Naive thymus-derived CD4-positive, alpha-beta T cell (primary cell): ENCODE measurements around the gene PNMA8B. TPM values are rescaled to one million over a fixed set of nuclear protein-coding genes. Genes with fewer than 3 reads are reported as not detected.

Experiments used
- ATAC-seq: fragments of 150-1000 bp; cut with Tn5 transposase; 2 replicates; pipeline ENCODE4 v1.10.0; 2021; ENCODE audit warnings: mild to moderate bottlenecking, moderate library complexity
- CTCF ChIA-PET: fragments of 350-600 bp; sonication (Branson Sonifier 250); formaldehyde crosslinking; loops from one replicate; lab custom pipeline; 2021; ENCODE audit warnings: antibody characterized with exemption; lab: Charles Lee
- POLR2A ChIA-PET: fragments of 350-600 bp; sonication (Branson Sonifier 250); formaldehyde crosslinking; loops from one replicate; lab custom pipeline; 2021; ENCODE audit warnings: antibody characterized with exemption, inconsistent platforms; lab: Charles Lee
- DNase-seq, 9 donors: peaks; one replicate each; pipeline versions ENCODE4 v3.0.0 to v3.0.0-alpha.2; 2020 to 2022; ENCODE audit warnings: mixed read lengths in 1 of 9
- H3K27ac ChIP-seq: one replicate; pipeline ENCODE4 v1.7.0; 2013; ENCODE audit warnings: mild to moderate bottlenecking, low read depth, low read length, moderate library complexity
- H3K27me3 ChIP-seq, 2 donors: one replicate each; pipeline ENCODE4 v1.7.0; 2013; ENCODE audit warnings: low read length in 2 of 2, mild to moderate bottlenecking in 2 of 2, moderate library complexity in 2 of 2; ENCODE audit not compliant: control insufficient read depth in 2 of 2, insufficient read depth in 2 of 2
- H3K36me3 ChIP-seq, 3 experiments: 1 replicate in 2 of 3; 2 replicates in 1 of 3; pipeline ENCODE4 v1.7.0; 2013; ENCODE audit warnings: low read length in 3 of 3, mild to moderate bottlenecking in 3 of 3, moderate library complexity in 1 of 3; ENCODE audit not compliant: insufficient read depth in 3 of 3, control insufficient read depth in 2 of 3
- H3K4me1 ChIP-seq, 2 donors: one replicate each; pipeline ENCODE4 v1.7.0; 2013; ENCODE audit warnings: low read length in 2 of 2, mild to moderate bottlenecking in 2 of 2, moderate library complexity in 1 of 2; ENCODE audit not compliant: control insufficient read depth in 2 of 2, insufficient read depth in 2 of 2
- H3K4me3 ChIP-seq: 2 replicates; pipeline ENCODE4 v1.7.0; 2013; ENCODE audit warnings: mild to moderate bottlenecking, low read length
- H3K9me3 ChIP-seq, 3 experiments: 1 replicate in 2 of 3; 2 replicates in 1 of 3; pipeline ENCODE4 v1.7.0; 2013; ENCODE audit warnings: low read length in 3 of 3; ENCODE audit not compliant: control insufficient read depth in 2 of 3
- H3K27ac Mint-ChIP-seq, 9 donors: one replicate each; pipeline ENCODE4 v1.8.0; 2020 to 2022; ENCODE audit warnings: mixed read lengths in 9 of 9, mild to moderate bottlenecking in 8 of 9, moderate library complexity in 5 of 9, inconsistent platforms in 2 of 9
- H3K27me3 Mint-ChIP-seq, 5 donors: one replicate each; pipeline ENCODE4 v1.8.0; 2021 to 2022; ENCODE audit warnings: mixed read lengths in 5 of 5, mild to moderate bottlenecking in 1 of 5
- H3K36me3 Mint-ChIP-seq, 5 donors: one replicate each; pipeline ENCODE4 v1.8.0; 2020 to 2022; ENCODE audit warnings: mixed read lengths in 5 of 5, mild to moderate bottlenecking in 3 of 5, inconsistent platforms in 1 of 5
- H3K4me1 Mint-ChIP-seq, 7 donors: one replicate each; pipeline ENCODE4 v1.8.0; 2020 to 2022; ENCODE audit warnings: mixed read lengths in 7 of 7, mild to moderate bottlenecking in 3 of 7, inconsistent platforms in 1 of 7
- H3K4me3 Mint-ChIP-seq, 10 donors: one replicate each; pipeline ENCODE4 v1.8.0; 2020 to 2022; ENCODE audit warnings: mild to moderate bottlenecking in 10 of 10, mixed read lengths in 10 of 10, moderate library complexity in 6 of 10, inconsistent platforms in 2 of 10
- H3K9me3 Mint-ChIP-seq, 11 donors: one replicate each; pipeline ENCODE4 v1.8.0; 2020 to 2022; ENCODE audit warnings: mixed read lengths in 11 of 11, mild to moderate bottlenecking in 4 of 11, inconsistent platforms in 1 of 11, moderate library complexity in 1 of 11
- intact Hi-C, 2 donors: fragments of 100-400 bp; cut with micrococcal nuclease; formaldehyde crosslinking; loops; one replicate each; pipeline ENCODE4 v1.15.1; 2023
- polyA plus RNA-seq, 2 donors: library from polyadenylated mRNA; unstranded; fragments of 300-500 nt; fragmentation: Illumina TruSeq; gene quantifications; one replicate each; pipeline ENCODE4 v1.2.3, GENCODE V29; 2021
- total RNA-seq, 6 experiments: library from RNA in 5 of 6; stranded (reverse) in 5 of 6; gene quantifications; 1 replicate in 5 of 6; 2 replicates in 1 of 6; pipeline ENCODE4 v1.2.3 and lab custom pipeline; 2021 to 2026

The PNMA8B gene
- total and polyA plus RNA-seq, 7 experiments from 2014 or later, result 0.24 to 2.3 (median 1.4) TPM; not detected in 1

DNA sequence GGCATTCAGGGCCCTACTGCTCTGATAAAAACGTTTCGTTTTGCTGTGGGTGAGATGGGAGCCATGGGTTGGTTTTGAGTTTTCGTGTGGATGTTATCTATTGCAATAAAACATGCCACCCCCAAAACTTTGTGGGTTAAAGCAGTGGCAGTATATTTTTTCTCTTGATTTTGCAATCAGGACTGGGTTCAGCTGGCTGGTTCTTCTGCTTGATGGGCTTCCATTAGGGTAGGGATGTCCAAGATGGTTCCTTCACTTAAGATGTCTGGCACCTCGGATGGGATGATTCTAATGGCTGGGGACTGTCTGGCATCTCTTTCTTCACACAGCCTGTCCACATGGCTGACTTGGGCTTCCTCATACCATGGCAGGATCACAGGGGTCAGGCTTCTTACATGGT is 15.6 kb upstream of the PNMA8B start:
- no peak for ATAC-seq
- no peak overlapping the region for H3K4me3 Mint-ChIP-seq
- H3K4me3 ChIP-seq, result no peak overlapping the region
- intact Hi-C loops, result no loop called here
- H3K27ac Mint-ChIP-seq, result no peak overlapping the region
- peaks cover 0 to 5% (median 0%) of the 10 kb centered on the region in 11 donors for H3K9me3 Mint-ChIP-seq
- peaks cover 0 to 44% (median 18%) of the 10 kb centered on the region in 5 donors for H3K27me3 Mint-ChIP-seq
- H3K4me1 Mint-ChIP-seq, result peaks cover 8 to 20% (median 14%) of the 10 kb centered on the region in 7 donors
- peaks cover 5 to 20% of the 10 kb centered on the region in 2 donors for H3K4me1 ChIP-seq
- CTCF ChIA-PET, result interaction anchor here (0.6 to 16.0 kb wide), 10 partner anchors 9 to 117 kb away, joined by 3 to 241 read pairs (median 5); no protein-coding TSS in a partner anchor
- H3K9me3 ChIP-seq, result no peaks in the 10 kb centered on the region
- DNase-seq, result no peak
- H3K27ac ChIP-seq, result no peak overlapping the region
- H3K27me3 ChIP-seq, result no peaks in the 10 kb centered on the region
- POLR2A ChIA-PET, result interaction anchor here (0.6 to 1.1 kb wide), 2 partner anchors 9 to 1299 kb away, joined by 3 read pairs; no protein-coding TSS in a partner anchor
- H3K36me3 ChIP-seq, result no peaks in the 10 kb centered on the region
- no peaks in the 10 kb centered on the region for H3K36me3 Mint-ChIP-seq

GRCh38 chr19:46508206-46508605 is 12.5 kb upstream of the PNMA8B start:
- Histone ChIP-seq H3K36me3 (no peaks in the 10 kb centered on the region), H3K27ac (no peak overlapping the region), H3K27me3 (no peaks in the 10 kb centered on the region), H3K4me3 (no peak overlapping the region), H3K9me3 (no peaks in the 10 kb centered on the region), H3K4me1 (peaks cover 0 to under 1% of the 10 kb centered on the region in 2 donors)
- Mint-ChIP-seq H3K27ac (peak overlapping the region in 1 of 9 donors; percentile 7), H3K4me1 (peaks cover 0 to under 1% (median 0%) of the 10 kb centered on the region in 7 donors), H3K4me3 (no peak overlapping the region), H3K27me3 (peaks cover 0 to 44% (median 10%) of the 10 kb centered on the region in 5 donors), H3K9me3 (peaks cover 0 to 5% (median 0%) of the 10 kb centered on the region in 11 donors), H3K36me3 (no peaks in the 10 kb centered on the region)
- POLR2A ChIA-PET, result interaction anchor here (1.1 kb wide), 1 partner anchor 9 kb away, joined by 3 read pairs; no protein-coding TSS in a partner anchor
- CTCF ChIA-PET, result interaction anchor here (0.7 kb wide), 1 partner anchor 92 kb away, joined by 3 read pairs; no protein-coding TSS in a partner anchor
- intact Hi-C loops, result no loop called here
- no peak for ATAC-seq
- DNase-seq, result no peak

DNA sequence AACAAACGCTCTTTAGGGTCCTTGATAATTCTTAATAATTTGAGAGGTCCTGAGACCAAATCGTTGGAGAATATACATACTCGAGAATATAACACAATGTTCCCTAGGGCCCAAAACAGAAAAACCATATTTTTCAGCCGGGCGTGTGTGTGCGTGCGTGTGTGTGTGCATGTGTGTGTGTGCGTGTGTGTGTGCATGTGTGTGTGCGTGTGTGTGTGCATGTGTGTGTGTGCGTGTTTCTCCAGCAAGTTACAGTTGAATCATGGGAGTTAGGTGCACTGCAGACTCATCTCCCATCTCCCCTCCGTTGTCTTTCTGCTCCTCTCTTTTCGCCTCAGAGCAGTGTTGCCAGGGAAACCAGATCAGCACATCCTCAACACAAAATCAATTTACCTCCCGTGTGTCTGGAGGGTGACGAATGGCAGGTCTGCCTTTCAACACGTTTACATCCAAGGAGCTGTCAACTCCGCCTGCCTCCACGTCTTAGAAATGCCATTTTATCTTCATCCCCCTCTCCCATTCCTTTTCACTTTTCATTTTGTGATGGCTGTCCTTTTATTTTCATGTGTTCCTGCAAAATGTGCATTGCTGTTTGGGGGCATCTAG is 8.3 kb upstream of the PNMA8B start:
- no peak overlapping the region for H3K4me3 ChIP-seq
- H3K27me3 ChIP-seq, result no peaks in the 10 kb centered on the region
- H3K27ac ChIP-seq, result no peak overlapping the region
- Mint-ChIP-seq H3K27me3 (peaks cover 7 to 45% (median 14%) of the 10 kb centered on the region in 5 donors), H3K27ac (peak overlapping the region in 2 of 9 donors; percentile 1 to 52), H3K4me1 (peaks cover 0 to 3% (median 1%) of the 10 kb centered on the region in 7 donors), H3K4me3 (no peak overlapping the region), H3K9me3 (no peaks in the 10 kb centered on the region), H3K36me3 (no peaks in the 10 kb centered on the region)
- DNase-seq (no peak), ATAC-seq (no peak)
- H3K9me3 ChIP-seq, result no peaks in the 10 kb centered on the region
- intact Hi-C loops, result no loop called here
- no peaks in the 10 kb centered on the region for H3K36me3 ChIP-seq
- H3K4me1 ChIP-seq, result no peaks in the 10 kb centered on the region
- ChIA-PET POLR2A (no interaction called here), CTCF (interaction anchor here (1.2 kb wide), 1 partner anchor 17 kb away, joined by 3 read pairs; no protein-coding TSS in a partner anchor)

DNA sequence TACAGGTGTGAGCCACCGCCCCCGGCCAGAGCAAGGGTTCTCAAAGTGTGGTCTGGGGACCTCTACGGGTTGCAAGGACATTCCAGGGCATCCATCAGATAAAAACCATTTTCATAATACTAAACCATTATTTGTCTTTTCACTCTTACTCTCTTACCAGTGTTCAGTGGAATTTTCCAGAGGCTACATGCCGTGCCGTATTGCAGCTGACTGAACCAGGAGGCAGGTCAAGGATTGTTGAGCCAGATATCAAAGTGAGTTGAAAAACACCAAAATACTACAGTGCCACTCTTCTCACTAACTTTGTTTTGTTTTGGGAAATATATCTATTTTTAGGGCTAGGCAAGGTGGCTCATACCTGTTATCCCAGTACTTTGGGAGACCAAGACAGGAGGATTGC is 7.2 kb upstream of the PNMA8B start:
- ChIA-PET CTCF (interaction anchor here (1.2 kb wide), 1 partner anchor 9 kb away, joined by 3 read pairs; no protein-coding TSS in a partner anchor), POLR2A (no interaction called here)
- Mint-ChIP-seq H3K9me3 (no peaks in the 10 kb centered on the region), H3K27ac (no peak overlapping the region), H3K27me3 (peaks cover 9 to 47% (median 16%) of the 10 kb centered on the region in 5 donors), H3K4me3 (no peak overlapping the region), H3K4me1 (peaks cover 0 to 5% (median 2%) of the 10 kb centered on the region in 7 donors), H3K36me3 (no peaks in the 10 kb centered on the region)
- no peaks in the 10 kb centered on the region for H3K4me1 ChIP-seq
- H3K36me3 ChIP-seq, result no peaks in the 10 kb centered on the region
- intact Hi-C loops, result no loop called here
- no peak overlapping the region for H3K4me3 ChIP-seq
- H3K27ac ChIP-seq, result no peak overlapping the region
- ATAC-seq, result no peak
- no peak for DNase-seq
- H3K27me3 ChIP-seq, result no peaks in the 10 kb centered on the region
- H3K9me3 ChIP-seq, result no peaks in the 10 kb centered on the region

DNA sequence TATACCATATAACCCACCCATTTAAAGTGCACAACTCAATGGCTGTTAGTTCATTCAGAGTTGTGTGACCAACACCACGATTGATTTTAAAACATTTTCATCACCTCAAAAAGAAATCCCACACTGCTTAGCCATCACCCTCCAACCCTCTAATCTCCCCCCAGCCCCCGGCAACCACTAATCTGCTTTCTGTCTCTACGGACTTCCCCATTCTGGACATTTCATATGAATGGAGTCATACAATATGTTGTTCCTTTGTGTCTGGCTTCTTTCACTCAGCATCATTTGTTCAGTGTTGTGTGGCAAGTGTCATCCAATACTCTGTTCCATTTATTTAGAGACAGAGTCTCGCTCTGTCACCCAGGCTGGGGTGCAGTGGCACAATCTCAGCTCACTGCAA is 4.0 kb upstream of the PNMA8B start:
- ATAC-seq (no peak), DNase-seq (no peak)
- peaks cover 0 to 10% (median 3%) of the 10 kb centered on the region in 7 donors for H3K4me1 Mint-ChIP-seq
- peak overlapping the region in 1 of 9 donors; percentile 3 for H3K27ac Mint-ChIP-seq
- peaks cover 12 to 53% (median 16%) of the 10 kb centered on the region in 5 donors for H3K27me3 Mint-ChIP-seq
- Histone ChIP-seq H3K27ac (no peak overlapping the region), H3K27me3 (no peaks in the 10 kb centered on the region), H3K4me3 (no peak overlapping the region), H3K36me3 (no peaks in the 10 kb centered on the region), H3K4me1 (no peaks in the 10 kb centered on the region), H3K9me3 (no peaks in the 10 kb centered on the region)
- H3K4me3 Mint-ChIP-seq, result no peak overlapping the region
- no peaks in the 10 kb centered on the region for H3K9me3 Mint-ChIP-seq
- H3K36me3 Mint-ChIP-seq, result no peaks in the 10 kb centered on the region
- intact Hi-C loops, result no loop called here
- ChIA-PET CTCF (interaction anchor here (0.7 to 1.2 kb wide), 2 partner anchors 11 to 131 kb away, joined by 3 to 4 read pairs; no protein-coding TSS in a partner anchor), POLR2A (interaction anchor here (0.9 kb wide), 1 partner anchor 9 kb away, joined by 3 read pairs; no protein-coding TSS in a partner anchor)

GRCh38 chr19:46497773-46498172 is 2.1 kb upstream of the PNMA8B start:
- Mint-ChIP-seq H3K9me3 (no peaks in the 10 kb centered on the region), H3K27me3 (peaks cover 18 to 66% (median 26%) of the 10 kb centered on the region in 5 donors), H3K4me3 (no peak overlapping the region), H3K36me3 (no peaks in the 10 kb centered on the region), H3K27ac (no peak overlapping the region), H3K4me1 (peaks cover 5 to 20% (median 12%) of the 10 kb centered on the region in 7 donors)
- Histone ChIP-seq H3K4me1 (peaks cover 0 to 3% of the 10 kb centered on the region in 2 donors), H3K36me3 (no peaks in the 10 kb centered on the region), H3K27ac (no peak overlapping the region), H3K9me3 (no peaks in the 10 kb centered on the region), H3K4me3 (no peak overlapping the region), H3K27me3 (no peaks in the 10 kb centered on the region)
- CTCF ChIA-PET, result no interaction called here
- POLR2A ChIA-PET, result interaction anchor here (0.6 kb wide), 1 partner anchor 40 kb away, joined by 3 read pairs; no protein-coding TSS in a partner anchor
- ATAC-seq (no peak), DNase-seq (no peak)
- intact Hi-C loops, result no loop called here
